Ovary (tissue), 3 donors: ENCODE measurements around the gene AQP10.

ENCODE experiments used
- CTCF ChIP-seq, 3 donors: fragments of 450-650 bp in 2 of 3; fragments of 200-600 bp in 1 of 3; IDR thresholded peaks; one replicate each; pipeline versions ENCODE4 v1.5.1 to v1.8.0; 2016 to 2022; ENCODE audit warnings: antibody characterized with exemption in 3 of 3, mild to moderate bottlenecking in 1 of 3
- EP300 ChIP-seq: sonication (generic); formaldehyde crosslinking; IDR thresholded peaks from one replicate; pipeline ENCODE4 v1.6.1; 2017; ENCODE audit warnings: antibody characterized with exemption
- donor health status: DM: no; HTN: no; CAD: no.

GRCh38 chr1:154313066-154313356 lies 7.9 kb upstream of the AQP10 start:
- no peak for TF ChIP-seq CTCF (IDR thresholded peaks at IDR 0.05)
- no peak for TF ChIP-seq EP300
